GM19397 (cell line): Measurements from ENCODE around the gene SYCE3.
"Not testable (repeated sequence)": the region's sequence is repeated elsewhere in the genome, so short reads cannot be mapped to it uniquely, and the experiment has no call there.

ENCODE experiments used
- ATAC-seq: cut with Tn5 transposase; IDR thresholded peaks from one replicate; pipeline ENCODE4 v1.9.1; 2021; ENCODE audit warnings: mild to moderate bottlenecking, moderate library complexity; ENCODE audit not compliant: unreplicated experiment

Gene SYCE3

GRCh38 chr22:50522806-50523438 lies 39.8 kb downstream of the SYCE3 start:
- no peak for ATAC-seq

- ATAC-seq, result no peak
Observed at GRCh38 chr22:50522208-50522805, 40.4 kb downstream of the SYCE3 start.

- ATAC-seq, result no peak
Observed at GRCh38 chr22:50521710-50522109, 41.0 kb downstream of the SYCE3 start.

GRCh38 chr22:50520826-50521453 lies 41.8 kb downstream of the SYCE3 start:
- ATAC-seq, result no peak

GRCh38 chr22:50520184-50520583 lies 42.5 kb downstream of the SYCE3 start:
- ATAC-seq, result not testable (repeated sequence)

GRCh38 chr22:50519151-50519550 lies 43.6 kb downstream of the SYCE3 start:
- no peak for ATAC-seq

GRCh38 chr22:50518606-50519005 lies 44.1 kb downstream of the SYCE3 start:
- no peak for ATAC-seq

- no peak for ATAC-seq
Observed at GRCh38 chr22:50517495-50518260, 45.0 kb downstream of the SYCE3 start.

GRCh38 chr22:50516891-50517290 lies 45.8 kb downstream of the SYCE3 start:
- no peak for ATAC-seq

GRCh38 chr22:50516068-50516467 lies 46.7 kb downstream of the SYCE3 start:
- no peak for ATAC-seq

- no peak for ATAC-seq
Observed at GRCh38 chr22:50513175-50513574, 49.5 kb downstream of the SYCE3 start.

GRCh38 chr22:50508897-50509296 lies 53.8 kb downstream of the SYCE3 start:
- no peak for ATAC-seq

GRCh38 chr22:50507991-50508884 lies 54.5 kb downstream of the SYCE3 start, which contains the start of gene NCAPH2:
TSS of gene NCAPH2 (plus strand) at chr22:50508224. CDS start at chr22:50508338, 114 bp downstream.
- peak; percentile 72 for ATAC-seq

- peak; percentile 55 for ATAC-seq
Observed at GRCh38 chr22:50507421-50507990, 55.2 kb downstream of the SYCE3 start, which contains the start of gene LMF2. TSS of gene LMF2 (minus strand) at chr22:50507702. CDS start at chr22:50507675, 27 bp downstream.

GRCh38 chr22:50506611-50507420 lies 55.9 kb downstream of the SYCE3 start:
- ATAC-seq, result peak; percentile 6

- ATAC-seq, result no peak
Observed at GRCh38 chr22:50505776-50506610, 56.7 kb downstream of the SYCE3 start.

GRCh38 chr22:50505276-50505775 lies 57.4 kb downstream of the SYCE3 start:
- ATAC-seq, result no peak
